MM.1S (cell line): ENCODE measurements around the gene WDR48.

Experiments used
- DNase-seq: peaks from one replicate; pipeline ENCODE4 v3.0.0-alpha.2; 2015
- H2AFZ ChIP-seq: fragments of 300-600 bp; sonication (generic); 2 replicates; pipeline ENCODE4 v1.6.0; 2016; ENCODE audit warnings: antibody characterized with exemption, low read length
- H3F3A ChIP-seq: fragments of 300-600 bp; sonication (generic); 2 replicates; pipeline ENCODE4 v1.6.1; 2016; ENCODE audit warnings: mild to moderate bottlenecking, antibody characterized with exemption, low read length, moderate library complexity, mixed read lengths; ENCODE audit not compliant: insufficient read depth
- H3K27ac ChIP-seq: fragments of 300-600 bp; sonication (generic); 2 replicates; pipeline ENCODE4 v1.5.1; 2016; ENCODE audit warnings: mild to moderate bottlenecking, low read length
- H3K27me3 ChIP-seq: fragments of 300-600 bp; sonication (generic); replicated peaks from 2 replicates; pipeline ENCODE4 v1.6.0; 2016; ENCODE audit warnings: low read length; ENCODE audit not compliant: insufficient read depth
- H3K36me3 ChIP-seq: fragments of 300-600 bp; sonication (generic); replicated peaks from 2 replicates; pipeline ENCODE4 v1.6.1; 2016; ENCODE audit warnings: mild to moderate bottlenecking, low read length, mixed read lengths; ENCODE audit not compliant: insufficient read depth
- H3K4me1 ChIP-seq: fragments of 300-600 bp; sonication (generic); 2 replicates; pipeline ENCODE4 v1.6.1; 2016; ENCODE audit warnings: low read length, mixed read lengths
- H3K4me2 ChIP-seq: fragments of 300-600 bp; sonication (generic); 2 replicates; pipeline ENCODE4 v1.6.0; 2016; ENCODE audit warnings: low read depth, low read length
- H3K4me3 ChIP-seq: fragments of 300-600 bp; sonication (generic); 2 replicates; pipeline ENCODE4 v1.5.1; 2016; ENCODE audit warnings: low read length, mixed read lengths
- H3K79me2 ChIP-seq: fragments of 300-600 bp; sonication (generic); 2 replicates; pipeline ENCODE4 v1.6.1; 2016; ENCODE audit warnings: mixed run types, low read length, mixed read lengths
- H3K9ac ChIP-seq: fragments of 300-600 bp; sonication (generic); 2 replicates; pipeline ENCODE4 v1.6.1; 2016; ENCODE audit warnings: low read length, mixed read lengths
- H3K9me2 ChIP-seq: fragments of 300-600 bp; sonication (generic); replicated peaks from 2 replicates; pipeline ENCODE4 v1.6.1; 2016; ENCODE audit warnings: mild to moderate bottlenecking, low read length, mixed read lengths; ENCODE audit not compliant: insufficient read depth
- H3K9me3 ChIP-seq: fragments of 300-600 bp; sonication (generic); replicated peaks from 2 replicates; pipeline ENCODE4 v1.6.1; 2016; ENCODE audit warnings: mild to moderate bottlenecking, low read length, mixed read lengths; ENCODE audit not compliant: insufficient read depth
- H4K20me1 ChIP-seq: fragments of 300-600 bp; sonication (generic); 2 replicates; pipeline ENCODE4 v1.6.1; 2016; ENCODE audit warnings: mild to moderate bottlenecking, low read length, moderate library complexity, mixed read lengths; ENCODE audit not compliant: insufficient read depth
- EZH2 ChIP-seq: fragments of 300-600 bp; sonication (generic); optimal IDR thresholded peaks from 2 replicates; pipeline ENCODE3; 2017; ENCODE audit warnings: low read depth, mild to moderate bottlenecking, antibody characterized with exemption, low read length, mixed read lengths
- EZH2phosphoT487 ChIP-seq: fragments of 300-600 bp; sonication (generic); IDR thresholded peaks from 2 replicates; pipeline ENCODE4 v1.6.1; 2018; ENCODE audit warnings: antibody characterized with exemption, low read length
- TF ChIP-seq, protein P1 (sequence below): fragments of 300-600 bp; sonication (generic); IDR thresholded peaks from 2 replicates; pipeline ENCODE4 v1.5.1; 2016; ENCODE audit warnings: antibody characterized with exemption, low read length, mixed read lengths

Gene WDR48

DNA sequence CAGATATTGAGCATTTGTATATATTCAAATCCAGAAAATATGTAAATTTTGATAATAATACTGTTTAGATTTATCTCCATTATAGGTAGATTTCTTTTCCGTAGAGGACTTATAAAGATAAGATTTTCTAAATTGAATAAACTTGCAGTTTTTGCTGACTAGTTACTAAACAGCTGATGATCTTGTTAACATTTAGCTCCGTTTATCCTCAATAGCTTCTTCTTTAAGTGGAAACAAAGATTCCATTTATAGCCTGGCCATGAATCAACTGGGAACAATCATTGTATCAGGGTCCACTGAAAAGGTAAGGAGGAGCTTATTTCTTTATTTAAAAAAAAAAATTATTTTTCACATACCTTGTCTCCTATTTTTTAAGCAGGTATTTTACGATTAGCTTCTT lies 16.7 kb downstream of the WDR48 start:
- Histone ChIP-seq H3K4me2 (no peak overlapping the region), H3K9me3 (no peaks in the 10 kb centered on the region), H3K36me3 (no peaks in the 10 kb centered on the region), H3F3A (no peaks in the 10 kb centered on the region), H3K4me3 (no peak overlapping the region), H3K9me2 (no peaks in the 10 kb centered on the region), H3K27me3 (no peaks in the 10 kb centered on the region), H3K4me1 (no peaks in the 10 kb centered on the region), H3K79me2 (peaks cover 3% of the 10 kb centered on the region; the same call in 1 of the 2 replicates), H3K27ac (no peak overlapping the region), H3K9ac (no peak overlapping the region), H4K20me1 (no peaks in the 10 kb centered on the region), H2AFZ (no peak overlapping the region)
- no peak for DNase-seq
- TF ChIP-seq, protein P1, sequence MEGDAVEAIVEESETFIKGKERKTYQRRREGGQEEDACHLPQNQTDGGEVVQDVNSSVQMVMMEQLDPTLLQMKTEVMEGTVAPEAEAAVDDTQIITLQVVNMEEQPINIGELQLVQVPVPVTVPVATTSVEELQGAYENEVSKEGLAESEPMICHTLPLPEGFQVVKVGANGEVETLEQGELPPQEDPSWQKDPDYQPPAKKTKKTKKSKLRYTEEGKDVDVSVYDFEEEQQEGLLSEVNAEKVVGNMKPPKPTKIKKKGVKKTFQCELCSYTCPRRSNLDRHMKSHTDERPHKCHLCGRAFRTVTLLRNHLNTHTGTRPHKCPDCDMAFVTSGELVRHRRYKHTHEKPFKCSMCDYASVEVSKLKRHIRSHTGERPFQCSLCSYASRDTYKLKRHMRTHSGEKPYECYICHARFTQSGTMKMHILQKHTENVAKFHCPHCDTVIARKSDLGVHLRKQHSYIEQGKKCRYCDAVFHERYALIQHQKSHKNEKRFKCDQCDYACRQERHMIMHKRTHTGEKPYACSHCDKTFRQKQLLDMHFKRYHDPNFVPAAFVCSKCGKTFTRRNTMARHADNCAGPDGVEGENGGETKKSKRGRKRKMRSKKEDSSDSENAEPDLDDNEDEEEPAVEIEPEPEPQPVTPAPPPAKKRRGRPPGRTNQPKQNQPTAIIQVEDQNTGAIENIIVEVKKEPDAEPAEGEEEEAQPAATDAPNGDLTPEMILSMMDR: no peak
- TF ChIP-seq EZH2: no peak
- no peak for TF ChIP-seq EZH2phosphoT487

DNA sequence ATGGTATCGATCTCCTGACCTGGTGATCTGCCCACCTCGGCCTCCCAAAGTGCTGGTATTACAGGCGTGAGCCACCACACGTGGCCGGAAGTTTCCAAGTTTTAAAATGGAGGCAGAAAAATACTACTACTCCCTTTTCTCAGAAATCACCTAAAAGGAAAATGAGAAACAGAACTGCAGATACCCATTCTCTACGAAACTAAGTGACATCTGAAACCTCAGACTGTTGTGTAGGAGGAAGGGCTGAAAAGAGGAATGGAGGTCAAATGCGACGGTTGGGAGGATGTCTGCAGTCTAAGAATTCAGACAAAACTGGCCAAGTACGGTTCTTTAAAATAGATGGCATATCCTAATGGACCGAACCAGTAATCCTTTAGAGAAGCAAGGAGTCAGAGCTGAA lies 24.1 kb downstream of the WDR48 start:
- no peaks in the 10 kb centered on the region for H3K27me3 ChIP-seq
- no peaks in the 10 kb centered on the region for H3K79me2 ChIP-seq
- DNase-seq: peak; percentile 75
- H3K4me2 ChIP-seq: peak overlapping the region; percentile 49; the same call in 1 of the 2 replicates
- peaks cover 25% of the 10 kb centered on the region for H3K4me1 ChIP-seq
- TF ChIP-seq EZH2 (no peak), EZH2phosphoT487 (no peak)
- TF ChIP-seq, protein P1: no peak
- no peaks in the 10 kb centered on the region for H4K20me1 ChIP-seq
- H3K9me3 ChIP-seq: no peaks in the 10 kb centered on the region
- no peak overlapping the region for H3K9ac ChIP-seq
- peak overlapping the region; percentile 41 for H2AFZ ChIP-seq
- peaks cover 11% of the 10 kb centered on the region; the same call in 1 of the 2 replicates for H3K36me3 ChIP-seq
- H3F3A ChIP-seq: peaks cover 25% of the 10 kb centered on the region
- H3K4me3 ChIP-seq: no peak overlapping the region; the same call in 1 of the 2 replicates
- no peaks in the 10 kb centered on the region for H3K9me2 ChIP-seq
- peak overlapping the region; percentile 77; the same call in 1 of the 2 replicates for H3K27ac ChIP-seq

DNA sequence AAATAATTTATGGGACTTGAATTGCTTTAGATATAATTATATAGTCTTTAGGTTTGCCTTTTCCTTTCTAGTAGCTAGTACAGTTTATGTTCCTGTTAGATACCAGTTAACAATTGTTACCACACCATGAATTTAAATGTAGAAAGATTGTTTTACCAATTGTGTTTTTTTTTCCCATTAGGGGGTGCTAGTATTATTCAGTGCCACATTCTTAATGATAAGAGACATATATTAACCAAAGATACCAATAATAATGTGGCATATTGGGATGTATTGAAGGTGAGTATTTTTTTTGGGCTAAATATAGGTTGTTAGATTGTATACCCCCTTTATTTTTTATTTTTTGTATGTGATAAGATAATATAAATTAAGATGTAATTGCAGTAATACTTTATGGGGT lies 27.7 kb downstream of the WDR48 start:
- Histone ChIP-seq H2AFZ (no peak overlapping the region), H3K9me2 (no peaks in the 10 kb centered on the region), H3K27ac (no peak overlapping the region), H3K9ac (no peak overlapping the region), H3K4me3 (no peak overlapping the region), H3F3A (peaks cover 23% of the 10 kb centered on the region), H3K4me2 (no peak overlapping the region), H3K9me3 (no peaks in the 10 kb centered on the region), H3K4me1 (peaks cover 25% of the 10 kb centered on the region), H3K79me2 (no peaks in the 10 kb centered on the region), H3K36me3 (peaks cover 11% of the 10 kb centered on the region; the same call in 1 of the 2 replicates), H4K20me1 (no peaks in the 10 kb centered on the region), H3K27me3 (no peaks in the 10 kb centered on the region)
- no peak for DNase-seq
- TF ChIP-seq, protein P1: no peak
